DMS53 treated with DMSO at 0.1 percent for 48 hours (cell line): ENCODE results near the gene HEATR1.
"Not testable (repeated sequence)": the region's sequence is repeated elsewhere in the genome, so short reads cannot be mapped to it uniquely, and the experiment has no call there.

ENCODE experiments used
- DNase-seq: peaks from one replicate; lab custom pipeline; 2025; ENCODE audit not compliant: unreplicated experiment; lab: John Stamatoyannopoulos, UW

The HEATR1 gene

DNA sequence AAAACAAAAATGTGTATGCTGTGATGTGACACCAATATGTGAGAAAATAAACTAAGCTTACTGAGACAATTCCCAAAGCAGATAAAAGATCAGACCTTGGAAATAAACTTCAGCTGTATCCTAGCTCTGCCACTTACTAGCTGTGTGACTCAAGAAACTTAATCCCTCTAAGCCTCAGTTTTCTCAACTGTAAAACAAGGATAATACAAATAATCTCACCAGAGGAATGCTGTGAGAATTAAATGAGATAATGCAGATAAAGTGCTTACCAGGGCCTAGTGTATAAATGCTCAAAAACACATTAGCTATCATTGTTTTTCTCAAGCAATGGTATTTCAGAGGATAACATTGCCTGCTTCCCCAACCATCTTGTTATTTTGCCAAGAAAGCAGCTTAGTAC lies 2.1 kb downstream of the HEATR1 start:
- no peak for DNase-seq

DNA sequence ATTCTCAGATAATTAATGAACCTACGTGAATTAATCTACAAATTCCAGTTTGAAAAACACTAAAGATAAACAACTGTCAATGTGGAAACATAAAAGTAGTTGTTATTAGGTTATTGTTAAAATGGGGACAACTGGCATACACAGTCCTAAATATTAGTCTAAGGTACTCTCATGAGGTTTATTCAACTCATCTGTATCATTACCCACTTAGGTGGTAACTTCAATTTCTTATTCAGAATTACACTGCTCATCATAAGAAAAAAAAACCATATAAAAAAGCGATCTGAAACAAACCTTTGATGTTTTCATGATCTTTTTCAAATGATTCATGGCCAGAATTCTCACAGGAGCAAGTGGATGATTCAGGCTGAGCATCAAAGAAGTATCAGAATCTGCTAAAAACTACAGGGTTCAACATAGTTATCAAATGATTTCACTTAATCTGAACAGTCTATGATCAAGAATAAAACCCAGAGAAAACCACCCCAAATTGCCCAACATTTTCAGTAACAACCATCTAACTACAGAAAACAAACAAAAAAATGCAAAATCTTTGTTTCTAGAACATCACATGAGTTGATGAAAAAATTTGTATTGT lies 13.7 kb downstream of the HEATR1 start:
- no peak for DNase-seq

DNA sequence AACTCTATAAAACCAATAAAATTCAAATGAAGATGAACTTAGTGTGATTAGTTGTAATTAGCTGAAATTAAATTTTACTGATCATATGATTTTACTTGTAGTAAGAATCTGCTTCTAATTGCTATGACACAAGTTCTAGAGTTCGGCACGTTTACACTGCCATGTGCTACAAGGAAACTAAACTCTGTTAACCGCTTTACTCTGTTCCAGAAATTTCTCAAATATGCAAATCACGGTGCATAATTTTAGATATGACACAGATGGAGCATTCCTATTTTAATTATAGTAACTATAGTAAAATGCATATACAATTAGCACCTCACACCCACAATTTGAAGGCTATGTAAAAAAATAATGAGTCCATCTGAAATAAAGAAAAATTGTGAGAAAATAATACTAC lies 14.8 kb downstream of the HEATR1 start:
- DNase-seq, result no peak

DNA sequence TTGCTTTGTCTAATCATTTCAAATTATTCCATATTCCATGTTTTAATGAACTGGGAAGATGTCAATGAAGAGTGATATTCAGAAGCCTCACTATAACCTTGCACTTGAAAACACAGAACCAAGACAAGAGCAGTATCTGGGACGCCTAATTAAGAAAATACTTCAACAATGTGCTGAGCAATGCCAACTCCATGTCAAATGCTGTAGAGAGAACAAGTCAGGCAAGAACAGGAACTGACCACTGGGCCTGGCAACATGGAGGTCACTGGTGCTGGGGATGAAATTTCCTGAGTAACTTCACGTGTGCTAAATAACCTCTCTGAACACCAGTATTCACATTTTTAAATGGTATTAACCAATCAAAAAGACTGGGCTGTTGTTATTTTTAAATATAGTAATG lies 22.8 kb downstream of the HEATR1 start:
- DNase-seq, result no peak

DNA sequence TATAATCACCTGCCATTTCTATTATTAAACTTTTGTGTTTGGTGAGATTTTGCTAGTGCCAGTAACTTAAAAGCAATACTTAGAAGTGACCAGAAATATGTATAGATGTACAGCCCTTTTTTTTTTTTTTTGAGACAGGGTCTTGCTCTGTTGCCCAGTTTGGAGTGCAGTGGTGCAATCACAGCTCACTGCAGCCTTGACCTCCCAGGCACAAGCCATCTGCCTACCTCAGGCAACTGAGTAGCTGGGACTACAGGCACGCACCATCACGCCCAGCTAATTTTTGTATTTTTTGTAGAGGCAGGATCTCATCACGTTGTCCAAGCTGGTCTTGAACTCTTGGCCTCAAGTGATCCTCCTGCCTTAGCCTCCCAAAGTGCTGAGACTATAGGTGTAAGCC lies 23.9 kb downstream of the HEATR1 start:
- DNase-seq, result not testable (repeated sequence)

DNA sequence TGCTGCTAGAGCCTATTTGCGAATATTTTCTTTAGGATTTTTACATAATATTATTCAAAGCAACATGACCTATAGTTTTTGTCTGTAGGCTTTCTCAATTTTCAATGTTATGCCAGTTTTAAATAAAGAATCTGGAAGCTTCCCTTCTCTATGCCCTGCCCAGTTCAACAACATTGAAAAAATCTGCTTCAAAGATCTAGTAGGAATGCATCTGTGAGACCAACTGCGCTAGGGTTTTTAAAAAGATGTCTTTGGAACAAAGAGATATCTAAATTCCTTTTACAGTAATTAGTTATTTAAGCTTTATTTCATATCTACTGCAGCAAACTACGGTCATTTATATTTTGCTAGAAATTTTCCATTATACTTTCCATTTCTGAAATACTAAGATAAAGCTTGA lies 25.7 kb downstream of the HEATR1 start:
- no peak for DNase-seq

DNA sequence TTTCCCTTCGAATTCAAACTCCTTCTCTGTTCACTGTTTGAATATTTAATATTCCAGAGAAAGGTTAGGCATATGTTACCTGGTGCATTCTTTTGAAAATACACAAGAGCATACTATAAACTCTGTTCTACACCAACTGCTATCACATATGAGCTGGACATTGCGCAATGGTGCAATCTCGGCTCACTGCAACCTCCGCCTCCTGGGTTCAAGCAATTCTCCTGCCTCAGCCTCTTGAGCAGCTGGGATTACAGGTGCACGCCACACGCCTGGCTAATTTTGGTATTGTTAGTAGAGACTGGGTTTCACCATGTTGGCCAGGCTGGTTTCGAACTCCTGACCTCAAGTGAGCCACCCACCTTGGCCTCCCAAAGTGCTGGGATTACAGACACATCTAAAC lies 27.3 kb downstream of the HEATR1 start:
- not testable (repeated sequence) for DNase-seq

DNA sequence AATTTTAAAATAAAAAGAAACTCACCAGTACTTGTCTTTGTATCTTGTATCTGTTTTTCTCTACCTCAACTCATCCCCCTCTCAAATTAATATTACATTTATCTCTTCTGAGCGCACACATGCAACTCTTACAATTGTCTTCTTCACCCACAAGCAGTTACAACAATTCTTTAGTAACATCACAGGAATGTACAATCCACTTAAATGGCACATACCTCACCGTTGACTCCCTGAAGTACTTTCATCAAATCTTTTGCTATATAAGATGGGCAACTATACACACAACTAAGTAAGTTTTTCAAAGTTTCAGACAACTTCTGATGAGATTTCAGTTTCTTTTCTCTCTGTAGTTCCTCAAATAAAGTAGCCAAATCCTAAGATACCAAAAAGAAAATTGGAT lies 28.3 kb downstream of the HEATR1 start:
- no peak for DNase-seq

DNA sequence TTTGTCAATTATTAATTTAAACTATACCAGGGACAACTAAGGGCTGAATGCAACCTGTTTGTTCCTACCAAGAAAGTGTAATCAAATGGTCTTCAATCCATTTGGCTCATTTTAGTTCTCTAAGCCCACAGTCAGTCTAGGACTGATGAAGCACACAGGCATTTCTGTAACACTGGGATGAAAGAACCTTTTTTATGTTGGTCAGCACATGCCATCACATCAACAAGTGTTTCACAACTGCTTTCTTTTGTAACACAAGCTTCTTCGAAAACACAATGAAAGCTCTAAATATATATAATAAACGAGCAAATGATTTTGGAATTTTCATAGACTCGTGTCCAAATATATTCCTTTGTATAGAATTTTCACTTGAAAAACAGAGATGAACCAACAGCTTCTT lies 28.8 kb downstream of the HEATR1 start:
- DNase-seq, result no peak

DNA sequence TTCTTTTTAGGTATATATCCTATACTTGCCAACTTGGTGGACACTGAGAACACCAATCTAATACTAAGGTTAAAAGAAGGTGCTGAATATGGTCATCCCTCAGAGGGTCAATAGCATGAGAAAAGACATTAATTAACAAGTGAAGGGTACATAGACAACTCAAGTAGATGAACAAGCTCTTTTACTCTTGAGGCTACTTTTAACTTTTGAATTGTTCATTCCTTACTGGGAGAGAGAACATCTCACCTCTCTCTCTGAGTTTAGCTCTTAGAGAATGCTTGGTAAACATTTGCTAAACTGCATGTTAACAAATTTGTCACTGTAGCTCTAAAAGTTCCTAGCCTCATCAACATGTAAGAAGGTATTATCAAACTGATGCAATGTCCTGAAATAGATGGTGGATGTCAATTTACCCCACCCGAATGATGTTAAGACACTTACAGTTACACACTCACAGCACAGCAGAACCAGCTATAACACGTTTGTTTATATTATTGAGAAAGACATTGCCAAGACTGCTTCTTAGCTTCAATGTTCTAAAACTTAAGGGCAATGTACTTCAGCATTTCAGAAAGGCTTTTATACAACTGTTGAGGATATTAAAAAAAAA lies 35.9 kb downstream of the HEATR1 start:
- DNase-seq, result no peak

DNA sequence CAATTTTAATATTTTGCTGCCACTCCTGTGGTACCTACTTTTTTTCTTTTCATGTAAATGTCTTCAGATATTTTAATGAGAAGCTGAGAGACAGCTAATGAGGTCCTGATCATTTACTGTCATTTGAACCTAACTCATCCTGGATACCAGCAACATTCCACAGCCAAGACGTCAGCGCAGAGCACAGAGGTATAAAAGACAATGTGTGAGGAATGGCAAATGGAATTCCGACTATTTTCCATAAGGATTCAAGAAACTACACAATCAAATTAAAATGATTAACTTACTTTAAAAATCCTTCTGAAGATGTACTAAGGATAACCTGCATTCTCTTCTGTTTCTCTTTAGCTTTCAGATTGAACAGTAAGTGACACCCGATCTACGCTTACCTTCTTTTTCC lies 38.8 kb downstream of the HEATR1 start:
- DNase-seq, result no peak

DNA sequence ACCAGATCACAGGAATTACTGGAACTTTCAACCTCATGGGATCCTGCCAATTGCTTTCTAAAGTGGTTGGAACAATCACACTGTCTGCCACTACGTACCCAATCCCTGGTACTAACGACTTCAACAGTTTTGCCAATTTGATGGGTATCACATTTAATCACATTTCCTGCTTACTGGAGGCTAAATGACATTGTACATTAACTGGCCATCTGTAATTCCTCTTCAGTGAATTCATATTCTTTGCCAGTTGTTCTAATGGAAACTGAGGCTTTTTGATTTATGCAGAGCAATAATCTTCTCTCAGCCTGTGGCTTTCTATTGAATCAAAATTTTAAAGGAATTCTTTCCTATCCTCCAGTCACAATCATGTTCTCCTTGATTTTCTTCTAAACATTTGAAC lies 42.3 kb downstream of the HEATR1 start:
- no peak for DNase-seq

DNA sequence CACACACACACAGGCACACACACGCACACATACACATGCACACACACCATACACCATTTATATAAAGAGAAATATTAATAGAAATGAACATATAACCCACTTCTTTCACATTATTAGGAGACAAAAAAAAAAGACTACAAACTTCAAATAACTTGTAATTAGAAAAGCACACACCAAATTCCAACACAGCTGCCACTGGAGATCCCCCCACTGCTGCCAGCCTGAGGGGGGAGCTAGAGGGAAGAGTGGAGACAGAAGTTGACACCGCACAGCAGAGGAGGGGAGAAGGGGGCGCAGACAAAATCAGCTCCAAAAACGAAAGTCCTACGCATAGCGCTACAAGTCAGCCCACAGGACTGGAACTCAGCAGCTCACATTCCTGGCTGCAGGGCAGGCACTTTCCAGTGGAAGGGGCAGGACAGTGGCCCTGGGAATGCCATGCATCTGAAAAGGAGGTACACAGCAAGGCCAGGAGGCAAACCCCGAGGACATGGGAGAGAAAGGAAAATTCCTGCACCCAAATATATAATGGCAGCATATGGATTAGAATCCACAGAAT lies 44.0 kb downstream of the HEATR1 start:
- no peak for DNase-seq

DNA sequence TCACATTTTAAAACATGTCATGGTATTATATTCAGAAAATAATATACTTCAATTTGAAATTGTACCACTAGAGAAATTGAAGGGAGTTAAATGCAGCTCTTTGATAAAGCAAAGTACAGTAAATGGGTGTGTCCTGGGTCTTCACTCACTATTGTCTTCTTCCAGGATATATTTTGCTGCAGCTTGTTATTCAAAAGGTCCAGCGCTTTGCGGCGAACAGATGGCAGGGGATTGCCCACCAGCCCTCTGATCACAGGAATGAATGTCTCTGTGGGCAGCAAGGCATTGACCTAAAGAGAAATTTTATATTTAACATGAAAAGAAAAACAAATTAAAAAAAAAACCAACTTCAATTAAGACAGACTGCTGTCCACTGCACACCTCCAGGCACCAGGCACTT lies 45.5 kb downstream of the HEATR1 start:
- no peak for DNase-seq

DNA sequence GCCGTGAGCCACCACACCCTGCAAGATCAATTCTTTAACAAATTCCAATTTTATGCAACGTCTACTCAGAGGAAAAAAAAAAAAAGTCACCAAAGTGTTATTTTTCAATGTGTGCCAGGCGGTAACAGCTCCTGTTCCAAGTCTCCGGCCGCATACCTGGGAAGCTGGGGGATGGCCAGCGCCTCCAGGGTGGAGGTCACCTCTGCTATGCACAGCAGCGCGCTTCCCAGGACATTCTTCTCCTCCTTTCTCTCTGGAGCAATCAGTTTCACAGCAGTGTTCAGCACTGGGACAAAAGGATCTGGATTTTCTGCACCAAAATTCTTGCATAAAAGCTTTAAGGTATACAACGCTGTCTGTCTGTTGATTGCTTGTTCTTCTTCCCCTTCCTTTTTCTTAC lies 46.2 kb downstream of the HEATR1 start:
- no peak for DNase-seq

DNA sequence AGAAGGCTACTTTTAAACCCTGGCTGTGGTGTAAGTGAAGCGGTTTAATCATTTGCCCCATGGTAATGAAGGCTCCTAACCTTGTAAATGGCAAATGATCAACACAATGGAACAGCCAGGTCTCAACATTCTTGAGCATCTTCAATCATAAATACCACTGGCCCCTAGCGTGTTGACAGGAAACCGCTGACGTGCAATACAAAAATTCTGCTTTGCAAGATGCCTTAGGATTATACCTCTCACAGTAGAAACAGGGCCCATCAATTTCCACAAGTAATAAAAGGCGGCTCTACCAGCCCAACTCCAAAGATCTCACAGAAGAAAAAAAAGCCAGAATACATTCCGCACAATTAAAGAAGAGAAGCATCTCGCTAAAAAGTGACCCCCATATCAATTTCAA lies 47.7 kb downstream of the HEATR1 start:
- DNase-seq, result no peak

DNA sequence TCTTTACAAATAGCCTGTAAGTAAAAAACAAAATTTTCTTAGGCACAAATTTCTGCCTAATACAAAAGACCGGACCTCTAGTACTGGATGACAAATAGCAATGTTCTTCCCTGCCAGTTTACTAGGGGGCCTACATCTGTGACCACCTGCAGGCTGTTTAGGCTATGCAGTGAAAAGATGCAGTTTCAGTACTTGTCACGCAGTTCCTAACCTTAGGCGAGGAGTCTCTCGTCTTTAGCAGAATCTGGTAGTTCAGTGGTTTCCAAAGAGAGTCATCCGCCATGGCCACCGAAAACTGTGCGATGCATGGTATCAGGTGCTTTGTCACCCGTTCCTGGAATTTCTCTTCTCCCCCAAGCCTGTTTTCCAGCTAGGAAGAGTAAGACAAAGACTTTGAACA lies 50.9 kb downstream of the HEATR1 start:
- DNase-seq, result no peak

DNA sequence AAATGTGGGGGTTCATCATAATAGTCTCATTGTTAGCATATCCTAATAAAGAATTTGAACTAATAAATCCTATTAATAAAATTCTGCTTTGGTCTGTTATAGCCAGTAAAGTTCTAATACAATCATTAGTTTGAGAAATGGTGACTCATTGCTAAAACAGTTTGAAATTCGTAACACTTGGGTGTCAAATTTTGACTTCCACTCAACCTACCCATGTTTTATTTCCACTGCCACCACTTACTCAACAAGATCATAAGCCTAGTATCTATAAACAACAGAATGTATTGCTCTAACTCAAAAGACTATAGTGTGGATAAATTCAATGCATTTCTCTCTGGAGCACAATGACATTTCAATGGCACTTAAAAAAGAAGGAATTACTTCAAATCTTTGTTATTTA lies 51.4 kb downstream of the HEATR1 start:
- no peak for DNase-seq

DNA sequence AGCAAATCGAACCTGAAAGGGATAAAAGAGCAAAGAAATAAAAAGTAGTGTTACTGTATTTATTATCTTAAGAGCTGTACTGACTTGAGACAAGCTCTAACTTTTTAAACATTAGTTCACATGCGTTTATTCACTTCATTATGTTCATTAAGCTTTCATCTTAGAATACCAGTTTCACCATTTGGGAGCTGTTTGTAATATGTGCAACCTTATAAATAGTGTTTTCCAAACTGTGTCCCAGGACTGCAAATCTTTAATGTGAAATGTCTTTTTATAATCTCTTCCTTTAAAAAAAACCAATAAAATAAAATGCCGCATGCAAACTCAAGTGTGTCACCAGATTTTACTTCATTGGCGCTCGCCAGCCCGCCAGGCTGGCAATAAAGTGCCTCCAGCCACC lies 52.2 kb downstream of the HEATR1 start:
- DNase-seq, result no peak

DNA sequence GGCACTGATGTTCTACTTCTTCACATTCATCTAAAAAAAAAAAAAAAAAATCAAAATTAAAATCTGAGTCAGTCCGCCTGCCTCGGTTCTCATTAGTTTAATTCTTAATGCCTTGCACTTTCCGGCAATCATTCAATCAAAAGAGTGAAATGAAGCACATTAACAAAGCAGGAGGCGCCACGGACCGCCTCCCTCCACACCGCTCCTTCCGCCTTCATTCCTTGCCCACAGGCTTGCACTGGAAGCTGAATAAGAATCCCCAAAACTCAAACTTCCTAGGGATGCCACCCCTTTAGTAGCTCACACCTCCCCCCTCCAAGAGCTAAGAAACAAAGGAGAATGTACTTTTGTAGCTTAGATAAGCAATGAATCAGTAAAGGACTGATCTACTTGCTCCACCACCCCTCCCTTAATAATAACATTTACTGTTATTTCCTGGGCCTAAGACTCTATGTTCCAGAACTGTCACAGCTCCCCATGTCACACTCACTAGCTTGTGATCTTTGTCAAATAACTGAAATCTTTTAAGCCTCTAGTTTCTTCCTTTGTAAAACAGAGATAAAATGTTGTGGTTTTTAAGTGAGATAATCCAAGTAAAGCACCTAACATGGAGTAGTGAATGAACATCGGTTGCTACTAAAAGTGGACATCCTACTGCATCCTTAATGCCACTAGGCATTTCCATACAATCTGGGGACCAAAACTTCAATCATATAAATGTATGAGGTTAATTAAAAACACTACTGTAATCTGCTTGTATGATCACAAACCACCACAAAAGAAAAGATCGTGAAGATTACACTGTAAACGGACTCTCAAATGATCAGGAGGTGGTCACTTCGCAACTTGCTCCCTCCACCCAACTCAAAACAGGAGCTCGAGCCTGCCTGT lies 53.1 kb downstream of the HEATR1 start:
- DNase-seq, result no peak

DNA sequence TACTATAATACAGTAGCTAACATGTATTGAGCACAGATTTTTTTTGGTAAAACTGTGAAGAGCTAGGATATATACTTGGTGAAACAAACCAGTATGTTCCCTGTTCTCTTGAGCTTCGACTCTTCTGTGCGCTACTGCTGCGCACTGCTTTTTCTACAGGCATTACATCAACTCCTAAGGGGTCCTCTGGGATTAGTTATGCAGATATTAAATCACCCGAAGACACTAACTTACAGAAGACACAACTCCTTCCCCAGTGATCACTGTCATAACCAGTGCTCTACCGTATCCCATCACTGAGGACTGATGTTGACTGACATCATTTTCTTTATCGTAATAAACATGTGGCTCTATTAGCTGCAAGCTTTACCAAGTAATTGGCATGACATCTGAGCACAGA lies 55.9 kb downstream of the HEATR1 start:
- no peak for DNase-seq

DNA sequence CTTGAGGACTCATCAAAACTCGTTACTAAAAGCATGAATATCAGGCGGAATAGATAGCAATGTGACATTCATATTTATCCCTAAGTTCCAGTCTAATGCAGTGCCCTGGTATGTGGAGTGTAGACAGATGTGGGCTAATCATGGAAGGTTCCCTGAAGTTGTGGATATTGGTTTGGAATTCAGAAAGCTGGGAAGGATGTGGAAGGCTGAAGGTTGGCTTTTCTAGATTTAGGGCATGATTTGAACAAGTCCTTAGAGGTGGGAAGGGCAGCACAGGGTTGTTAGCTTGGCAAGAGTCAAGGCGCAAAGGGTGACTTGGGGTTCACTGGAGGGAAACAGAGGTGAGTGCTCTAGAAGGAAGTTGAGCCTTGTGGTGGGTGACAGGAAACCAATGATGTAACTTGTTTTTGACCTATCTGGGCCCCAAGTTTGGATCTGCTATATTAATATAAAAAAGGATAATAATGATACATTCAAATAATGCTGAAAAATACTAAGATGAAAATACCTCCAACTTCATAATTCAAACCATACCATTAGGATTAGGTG lies 58.6 kb downstream of the HEATR1 start:
- DNase-seq, result no peak
